ENCODE results near the gene SMTN. TPM values are rescaled to one million over a fixed set of nuclear protein-coding genes. Genes with fewer than 3 reads are reported as not detected.
"Not testable (repeated sequence)": the region's sequence is repeated elsewhere in the genome, so short reads cannot be mapped to it uniquely, and the experiment has no call there.

The SMTN gene
- total and polyA plus RNA-seq, 10 of the 15 experiments (the other 5 are each of a cell fraction or from before 2014, with no cell fraction given), result 0.92 to 21.9 (median 4.8) TPM

DNA sequence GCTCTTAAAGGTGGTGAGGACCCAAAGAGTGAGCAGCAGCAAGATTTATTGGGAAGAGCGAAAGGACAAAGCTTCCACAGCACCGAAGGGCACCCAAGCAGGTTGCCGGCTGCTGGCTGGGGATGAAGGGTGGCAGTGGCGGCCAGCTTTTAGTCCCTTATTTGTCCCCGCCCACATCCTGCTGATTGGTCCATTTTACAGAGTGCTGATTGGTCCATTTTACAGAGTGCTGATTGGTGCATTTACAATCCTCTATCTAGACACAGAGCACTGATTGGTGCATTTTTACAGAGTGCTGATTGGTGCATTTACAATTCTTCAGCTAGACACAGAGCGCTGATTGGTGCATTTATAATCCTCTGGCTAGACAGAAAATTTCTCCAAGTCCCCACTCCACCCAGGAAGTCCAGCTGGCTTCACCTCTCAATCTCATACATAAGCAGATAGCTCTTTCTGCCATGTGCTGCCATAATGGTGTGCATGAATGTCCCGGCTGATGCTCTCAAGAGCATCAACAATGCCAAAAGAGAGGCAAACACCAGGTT lies 31.5 kb downstream of the SMTN start:
- intact Hi-C loops (cut with micrococcal nuclease; ENCODE audit: unreplicated experiment); ATAC-seq; H3K36me3 ChIP-seq (ENCODE audit: control insufficient read depth in 2 of 2, insufficient read depth in 2 of 2, low read length in 1 of 2); H3K9ac ChIP-seq (ENCODE audit: control insufficient read depth, insufficient read depth, low read length); H3K4me1 ChIP-seq (ENCODE audit: control insufficient read depth, insufficient read depth, low read length); H3K4me2 ChIP-seq (ENCODE audit: control insufficient read depth, insufficient read depth); DNase-seq (ENCODE audit: low read depth, low spot score); FAIRE-seq; H3K79me2 ChIP-seq (ENCODE audit: control insufficient read depth, insufficient read depth, low read length); SMC1A ChIA-PET (ENCODE audit: uncharacterized antibody, unreplicated experiment); H3K27ac ChIP-seq (ENCODE audit: control insufficient read depth, insufficient read depth); BruUV-seq (replicated peaks); H3K27me3 ChIP-seq (replicated peaks in 1 of 2; ENCODE audit: control insufficient read depth in 2 of 2, insufficient read depth in 2 of 2, low read length in 1 of 2); H3K9me3 ChIP-seq (replicated peaks; ENCODE audit: control insufficient read depth, insufficient read depth, low read length); H2AFZ ChIP-seq (ENCODE audit: control insufficient read depth, low read depth, low read length); H3K4me3 ChIP-seq; RAD21 ChIA-PET (ENCODE audit: unreplicated experiment); H4K20me1 ChIP-seq (ENCODE audit: control insufficient read depth, insufficient read depth); in situ Hi-C loops (cut with MboI): not testable (repeated sequence)
- ChIA-PET CTCF (interaction anchor here (0.6 to 1.3 kb wide), 2 partner anchors 16 to 17 kb away, joined by 3 to 4 read pairs; no protein-coding TSS in a partner anchor), POLR2A (interaction anchor here (0.6 kb wide), 1 partner anchor 1084 kb away, joined by 7 read pairs; no protein-coding TSS in a partner anchor)
- peak; percentile 77 for TF ChIP-seq NFYB (IDR thresholded peaks at IDR 0.05; ENCODE audit: insufficient read depth, low read depth, low read length)
- 63% methylated on average over 7 of the region's 7 CpGs for WGBS (ENCODE audit: insufficient coverage, insufficient replicate concordance, low lambda C conversion rate, missing lambda C conversion rate)

DNA sequence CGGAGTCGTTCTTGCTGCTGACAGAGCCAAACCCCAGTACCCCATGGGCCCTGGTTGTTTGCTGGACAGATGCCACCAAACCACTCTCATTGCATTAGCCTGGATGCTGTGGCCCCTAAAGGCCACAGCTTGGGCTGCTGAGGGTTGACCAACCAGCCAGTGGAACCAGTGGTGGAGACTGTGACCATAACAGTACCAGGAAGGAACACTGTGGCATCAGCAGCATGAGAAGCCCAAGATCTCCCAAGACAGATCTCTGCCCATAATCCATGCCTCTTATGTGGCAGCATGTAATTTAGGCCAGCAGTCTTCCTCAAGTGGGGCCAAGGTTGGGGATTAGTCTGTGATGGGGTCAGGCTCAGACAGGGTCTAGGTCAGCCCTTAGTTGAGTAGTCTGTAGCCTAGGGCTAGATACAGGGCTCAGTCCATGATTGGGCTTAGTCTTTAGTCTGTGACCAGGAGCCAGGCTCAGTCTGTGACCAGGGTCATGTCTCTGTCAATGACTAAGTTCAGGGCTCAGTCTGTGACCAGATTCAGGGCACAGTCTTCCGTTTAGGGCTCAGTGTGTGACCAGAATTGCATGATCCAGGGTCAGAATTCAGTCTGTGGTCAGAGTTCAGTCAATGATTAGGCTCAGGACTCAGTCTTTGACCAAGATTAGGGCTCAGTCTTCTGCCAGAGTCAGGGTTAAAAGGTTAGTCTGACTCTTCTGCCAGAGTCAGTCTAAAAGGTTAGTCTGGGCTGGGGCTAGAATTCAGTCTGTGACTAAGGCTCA lies 37.1 kb downstream of the SMTN start:
- ChIA-PET CTCF (no interaction called here), SMC1A (ENCODE audit: uncharacterized antibody, unreplicated experiment) (interaction anchor here (0.6 kb wide), 1 partner anchor 53 kb away, joined by 3 read pairs; no protein-coding TSS in a partner anchor), POLR2A (no interaction called here), RAD21 (ENCODE audit: unreplicated experiment) (no interaction called here)
- H3K4me2 ChIP-seq (ENCODE audit: control insufficient read depth, insufficient read depth), result no peak overlapping the region
- intact Hi-C loops (cut with micrococcal nuclease; ENCODE audit: unreplicated experiment), result no loop called here
- H3K9ac ChIP-seq (ENCODE audit: control insufficient read depth, insufficient read depth, low read length), result no peak overlapping the region
- H3K36me3 ChIP-seq (ENCODE audit: control insufficient read depth in 2 of 2, insufficient read depth in 2 of 2, low read length in 1 of 2), result no peaks in the 10 kb centered on the region
- no peaks in the 10 kb centered on the region for H3K4me1 ChIP-seq (ENCODE audit: control insufficient read depth, insufficient read depth, low read length)
- no peak for DNase-seq (ENCODE audit: low read depth, low spot score)
- H3K79me2 ChIP-seq (ENCODE audit: control insufficient read depth, insufficient read depth, low read length), result no peaks in the 10 kb centered on the region
- no peak overlapping the region for H3K4me3 ChIP-seq
- H3K27me3 ChIP-seq (replicated peaks in 1 of 2; ENCODE audit: control insufficient read depth in 2 of 2, insufficient read depth in 2 of 2, low read length in 1 of 2), result no peaks in the 10 kb centered on the region
- BruUV-seq (replicated peaks), result no TSS peak
- no peak overlapping the region for H3K27ac ChIP-seq (ENCODE audit: control insufficient read depth, insufficient read depth)
- in situ Hi-C loops (cut with MboI), result no loop called here
- WGBS (ENCODE audit: insufficient coverage, insufficient replicate concordance, low lambda C conversion rate, missing lambda C conversion rate), result 51% methylated on average over 3 of the region's 3 CpGs
- H3K9me3 ChIP-seq (replicated peaks; ENCODE audit: control insufficient read depth, insufficient read depth, low read length), result no peaks in the 10 kb centered on the region
- H2AFZ ChIP-seq (ENCODE audit: control insufficient read depth, low read depth, low read length), result no peak overlapping the region
- H4K20me1 ChIP-seq (ENCODE audit: control insufficient read depth, insufficient read depth), result no peaks in the 10 kb centered on the region
- FAIRE-seq, result no peak
- no peak for ATAC-seq
- TF ChIP-seq TCF3 (IDR thresholded peaks at IDR 0.05; ENCODE audit: borderline replicate concordance, insufficient read depth, low read depth, low read length), result no peak
- TF ChIP-seq ASH2L (IDR thresholded peaks at IDR 0.05; ENCODE audit: borderline replicate concordance, low read depth), result no peak
- no peak for TF ChIP-seq YY1 (IDR thresholded peaks at IDR 0.05; ENCODE audit: low read depth, low read length)
- TF ChIP-seq, protein P1, sequence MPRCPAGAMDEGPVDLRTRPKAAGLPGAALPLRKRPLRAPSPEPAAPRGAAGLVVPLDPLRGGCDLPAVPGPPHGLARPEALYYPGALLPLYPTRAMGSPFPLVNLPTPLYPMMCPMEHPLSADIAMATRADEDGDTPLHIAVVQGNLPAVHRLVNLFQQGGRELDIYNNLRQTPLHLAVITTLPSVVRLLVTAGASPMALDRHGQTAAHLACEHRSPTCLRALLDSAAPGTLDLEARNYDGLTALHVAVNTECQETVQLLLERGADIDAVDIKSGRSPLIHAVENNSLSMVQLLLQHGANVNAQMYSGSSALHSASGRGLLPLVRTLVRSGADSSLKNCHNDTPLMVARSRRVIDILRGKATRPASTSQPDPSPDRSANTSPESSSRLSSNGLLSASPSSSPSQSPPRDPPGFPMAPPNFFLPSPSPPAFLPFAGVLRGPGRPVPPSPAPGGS (IDR thresholded peaks at IDR 0.05; ENCODE audit: borderline replicate concordance, insufficient read depth, low read depth, low read length, poor library complexity, severe bottlenecking), result no peak
- TF ChIP-seq, protein P2, sequence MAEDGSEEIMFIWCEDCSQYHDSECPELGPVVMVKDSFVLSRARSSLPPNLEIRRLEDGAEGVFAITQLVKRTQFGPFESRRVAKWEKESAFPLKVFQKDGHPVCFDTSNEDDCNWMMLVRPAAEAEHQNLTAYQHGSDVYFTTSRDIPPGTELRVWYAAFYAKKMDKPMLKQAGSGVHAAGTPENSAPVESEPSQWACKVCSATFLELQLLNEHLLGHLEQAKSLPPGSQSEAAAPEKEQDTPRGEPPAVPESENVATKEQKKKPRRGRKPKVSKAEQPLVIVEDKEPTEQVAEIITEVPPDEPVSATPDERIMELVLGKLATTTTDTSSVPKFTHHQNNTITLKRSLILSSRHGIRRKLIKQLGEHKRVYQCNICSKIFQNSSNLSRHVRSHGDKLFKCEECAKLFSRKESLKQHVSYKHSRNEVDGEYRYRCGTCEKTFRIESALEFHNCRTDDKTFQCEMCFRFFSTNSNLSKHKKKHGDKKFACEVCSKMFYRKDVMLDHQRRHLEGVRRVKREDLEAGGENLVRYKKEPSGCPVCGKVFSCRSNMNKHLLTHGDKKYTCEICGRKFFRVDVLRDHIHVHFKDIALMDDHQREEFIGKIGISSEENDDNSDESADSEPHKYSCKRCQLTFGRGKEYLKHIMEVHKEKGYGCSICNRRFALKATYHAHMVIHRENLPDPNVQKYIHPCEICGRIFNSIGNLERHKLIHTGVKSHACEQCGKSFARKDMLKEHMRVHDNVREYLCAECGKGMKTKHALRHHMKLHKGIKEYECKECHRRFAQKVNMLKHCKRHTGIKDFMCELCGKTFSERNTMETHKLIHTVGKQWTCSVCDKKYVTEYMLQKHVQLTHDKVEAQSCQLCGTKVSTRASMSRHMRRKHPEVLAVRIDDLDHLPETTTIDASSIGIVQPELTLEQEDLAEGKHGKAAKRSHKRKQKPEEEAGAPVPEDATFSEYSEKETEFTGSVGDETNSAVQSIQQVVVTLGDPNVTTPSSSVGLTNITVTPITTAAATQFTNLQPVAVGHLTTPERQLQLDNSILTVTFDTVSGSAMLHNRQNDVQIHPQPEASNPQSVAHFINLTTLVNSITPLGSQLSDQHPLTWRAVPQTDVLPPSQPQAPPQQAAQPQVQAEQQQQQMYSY (CRISPR knock-in tag; IDR thresholded peaks at IDR 0.05), result no peak
- no peak for TF ChIP-seq ZNF274 (IDR thresholded peaks at IDR 0.05; ENCODE audit: insufficient read depth, insufficient read length)
- no peak for TF ChIP-seq SIN3A (IDR thresholded peaks at IDR 0.05; ENCODE audit: low read depth, low read length)
- TF ChIP-seq SMC3 (IDR thresholded peaks at IDR 0.05; ENCODE audit: borderline replicate concordance, low read length), result no peak
- TF ChIP-seq NBN (IDR thresholded peaks at IDR 0.05), result no peak
- TF ChIP-seq NFYA (IDR thresholded peaks at IDR 0.05; ENCODE audit: borderline replicate concordance, low read depth, low read length), result no peak
